AG10803 (cell line): ENCODE data around the gene FAM168B.

ENCODE experiments used
- DNase-seq: peaks from one replicate; pipeline ENCODE4 v3.0.0; 2010; ENCODE audit warnings: low read depth
- H3K4me3 ChIP-seq: 2 replicates; pipeline ENCODE4 v1.5.1; 2011; ENCODE audit warnings: mild to moderate bottlenecking, low read length, control low read depth
- CTCF ChIP-seq: conservative IDR thresholded peaks from 2 replicates; pipeline ENCODE4 v1.5.1; 2011; ENCODE audit warnings: mild to moderate bottlenecking, low read length, control low read depth, inconsistent platforms

FAM168B gene

DNA sequence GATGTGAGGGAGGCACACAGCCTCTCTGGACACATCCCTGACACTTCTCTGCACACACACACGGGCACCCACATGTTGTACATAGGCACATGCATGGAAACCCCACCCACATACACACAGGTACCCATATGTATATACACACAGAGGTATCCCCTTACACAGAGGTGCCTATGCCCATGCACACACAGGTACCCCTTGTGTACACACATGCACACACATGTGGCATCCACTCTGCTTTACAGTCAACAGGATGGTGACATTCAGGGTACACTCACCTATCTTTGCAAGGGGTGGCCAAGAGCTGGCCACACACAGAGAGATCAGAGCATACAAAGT is 59.5 kb downstream of the FAM168B start:
- TF ChIP-seq CTCF: no peak
- H3K4me3 ChIP-seq: peak overlapping the region; percentile 46
- no peak for DNase-seq

- no peak overlapping the region for H3K4me3 ChIP-seq
- DNase-seq: no peak
- TF ChIP-seq CTCF: no peak
These were observed 60.8 kb downstream of the FAM168B start for GRCh38 chr2:131032393-131032836.

- no peak overlapping the region for H3K4me3 ChIP-seq
- no peak for TF ChIP-seq CTCF
- DNase-seq: no peak
These were observed 61.4 kb downstream of the FAM168B start for GRCh38 chr2:131031875-131032274.

GRCh38 chr2:131031431-131031841 is 61.8 kb downstream of the FAM168B start:
- TF ChIP-seq CTCF: no peak
- H3K4me3 ChIP-seq: no peak overlapping the region
- peak; percentile 16 for DNase-seq

DNA sequence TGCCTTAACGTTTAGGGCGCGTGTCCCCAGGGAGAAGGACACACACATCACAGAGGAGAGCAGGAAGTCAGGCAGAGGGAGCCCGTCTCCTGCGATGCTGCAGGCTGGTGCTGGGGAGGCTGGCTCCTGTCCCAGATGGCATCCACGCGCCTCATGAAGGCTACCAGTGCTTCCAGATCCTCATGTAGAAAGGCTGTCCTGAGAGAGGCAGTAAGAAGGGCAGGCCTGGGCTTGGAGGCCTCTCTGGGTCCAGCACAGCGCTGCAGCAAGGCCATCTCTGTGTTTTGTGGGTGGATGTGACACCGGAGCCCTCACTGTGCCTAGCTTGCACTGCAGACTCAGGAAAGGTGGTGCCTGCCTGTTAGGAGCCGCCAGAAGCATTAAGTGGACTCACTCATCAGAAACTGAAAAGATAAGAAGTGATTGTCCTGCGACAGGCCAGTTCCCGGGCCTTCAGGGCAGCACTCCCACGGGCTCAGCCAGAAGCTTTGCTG is 62.7 kb downstream of the FAM168B start:
- no peak for DNase-seq
- TF ChIP-seq CTCF: no peak
- no peak overlapping the region for H3K4me3 ChIP-seq

DNA sequence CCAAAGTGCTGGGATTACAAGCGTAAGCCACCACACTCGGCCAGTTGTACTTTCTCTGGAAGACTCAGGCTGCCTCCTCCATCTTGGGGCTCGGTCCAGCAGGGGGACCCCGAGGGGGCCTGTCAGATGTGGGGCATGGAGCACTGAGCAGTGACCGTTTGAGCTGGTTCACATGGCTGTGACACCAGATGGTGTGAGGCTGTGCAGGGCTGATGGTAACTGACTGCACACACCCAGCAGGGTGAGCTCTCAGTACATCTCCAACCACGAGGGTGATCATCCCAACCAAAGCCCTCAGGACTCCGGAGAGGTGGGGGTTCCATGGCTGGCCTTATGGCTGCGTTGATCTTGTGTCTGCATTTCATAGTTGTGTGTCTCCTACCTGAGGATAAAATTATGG is 63.4 kb downstream of the FAM168B start:
- TF ChIP-seq CTCF: no peak
- DNase-seq: no peak
- no peak overlapping the region for H3K4me3 ChIP-seq

DNA sequence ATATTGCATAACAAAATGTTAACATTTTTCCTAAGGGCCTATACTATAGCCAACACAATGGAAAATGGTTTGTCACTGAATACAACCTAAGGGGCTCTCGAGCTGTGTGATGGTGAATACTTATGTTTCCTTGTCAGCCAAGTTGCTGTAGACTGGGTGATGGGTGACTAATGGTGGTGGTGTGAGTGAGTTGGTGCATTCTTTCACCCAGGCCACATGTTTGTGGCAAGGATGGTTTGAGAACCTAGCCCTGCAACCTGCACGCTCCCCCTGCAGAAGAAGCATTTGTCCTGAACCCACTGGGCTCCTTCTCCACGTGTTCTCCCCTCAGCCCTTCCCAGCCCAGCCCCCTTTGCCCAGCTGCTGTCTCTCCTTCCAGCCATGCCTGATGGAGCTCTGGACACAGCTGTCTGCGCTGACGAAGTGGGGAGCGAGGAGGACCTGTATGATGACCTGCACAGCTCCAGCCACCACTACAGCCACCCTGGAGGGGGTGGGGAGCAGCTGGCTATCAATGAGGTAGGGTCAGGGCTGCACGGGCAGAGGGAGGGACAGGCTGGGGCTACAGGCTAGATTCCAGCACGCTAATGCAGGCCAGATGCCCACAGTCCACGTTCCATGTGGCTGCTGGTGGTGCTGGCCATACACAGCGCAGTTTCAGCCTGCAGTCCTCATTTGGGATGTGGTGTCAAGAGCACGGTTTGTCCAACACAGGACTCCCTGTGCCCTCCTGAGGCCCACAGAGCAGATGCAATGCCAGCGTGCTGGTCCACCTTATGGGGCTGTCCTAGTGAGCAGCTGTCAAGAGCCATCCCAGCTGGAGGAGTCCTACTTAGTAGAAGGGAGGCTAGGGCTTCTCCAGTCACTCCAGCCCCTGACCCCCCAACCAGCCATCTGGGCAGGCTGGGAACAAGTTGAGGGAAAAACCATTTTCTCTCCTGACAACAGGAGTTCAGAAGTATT is 65.4 kb downstream of the FAM168B start:
- H3K4me3 ChIP-seq: no peak overlapping the region
- no peak for DNase-seq
- no peak for TF ChIP-seq CTCF
